ENCODE results near the gene CCDC68.

DNA sequence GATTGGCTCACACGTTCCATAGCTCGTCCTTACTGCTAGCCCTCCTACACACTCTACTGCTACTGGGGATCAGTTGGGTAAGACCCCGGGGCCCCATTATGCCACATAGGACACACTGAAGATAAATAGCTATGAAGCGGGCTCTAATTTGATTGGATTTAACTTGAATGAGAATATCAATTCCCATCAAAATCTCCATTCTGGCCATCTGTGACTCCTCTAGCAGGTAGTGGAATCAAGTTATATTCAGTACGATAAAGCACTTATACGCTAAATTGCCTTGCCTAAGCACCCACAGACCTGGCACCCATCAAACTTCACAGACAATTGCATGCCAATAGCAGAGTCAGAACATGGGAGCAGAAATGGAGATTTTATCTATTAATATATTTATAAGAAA is 39.8 kb downstream of the CCDC68 start:
- TF ChIP-seq, protein P1, sequence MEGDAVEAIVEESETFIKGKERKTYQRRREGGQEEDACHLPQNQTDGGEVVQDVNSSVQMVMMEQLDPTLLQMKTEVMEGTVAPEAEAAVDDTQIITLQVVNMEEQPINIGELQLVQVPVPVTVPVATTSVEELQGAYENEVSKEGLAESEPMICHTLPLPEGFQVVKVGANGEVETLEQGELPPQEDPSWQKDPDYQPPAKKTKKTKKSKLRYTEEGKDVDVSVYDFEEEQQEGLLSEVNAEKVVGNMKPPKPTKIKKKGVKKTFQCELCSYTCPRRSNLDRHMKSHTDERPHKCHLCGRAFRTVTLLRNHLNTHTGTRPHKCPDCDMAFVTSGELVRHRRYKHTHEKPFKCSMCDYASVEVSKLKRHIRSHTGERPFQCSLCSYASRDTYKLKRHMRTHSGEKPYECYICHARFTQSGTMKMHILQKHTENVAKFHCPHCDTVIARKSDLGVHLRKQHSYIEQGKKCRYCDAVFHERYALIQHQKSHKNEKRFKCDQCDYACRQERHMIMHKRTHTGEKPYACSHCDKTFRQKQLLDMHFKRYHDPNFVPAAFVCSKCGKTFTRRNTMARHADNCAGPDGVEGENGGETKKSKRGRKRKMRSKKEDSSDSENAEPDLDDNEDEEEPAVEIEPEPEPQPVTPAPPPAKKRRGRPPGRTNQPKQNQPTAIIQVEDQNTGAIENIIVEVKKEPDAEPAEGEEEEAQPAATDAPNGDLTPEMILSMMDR (IDR thresholded peaks at IDR 0.05), result no peak
- TF ChIP-seq POLR2A (IDR thresholded peaks at IDR 0.05), result no peak
